CD8-positive, alpha-beta memory T cell (primary cell): ENCODE results near the gene VPS26C. TPM values are rescaled to one million over a fixed set of nuclear protein-coding genes. Genes with fewer than 3 reads are reported as not detected.

ENCODE experiments used
- CTCF ChIA-PET: fragments of 350-600 bp; sonication (Branson Sonifier 250); formaldehyde crosslinking; loops from one replicate; lab custom pipeline; 2021; ENCODE audit warnings: antibody characterized with exemption; lab: Charles Lee
- POLR2A ChIA-PET: fragments of 350-600 bp; sonication (Branson Sonifier 250); formaldehyde crosslinking; loops from one replicate; lab custom pipeline; 2021; ENCODE audit warnings: antibody characterized with exemption; lab: Charles Lee
- DNase-seq, 5 donors: peaks; one replicate each; pipeline versions ENCODE4 v3.0.0 to v3.0.0-alpha.2; 2020 to 2022; ENCODE audit warnings: mixed read lengths in 1 of 5
- H3K27ac ChIP-seq: one replicate; pipeline ENCODE4 v1.7.0; 2013; ENCODE audit warnings: low read depth, mild to moderate bottlenecking, low read length, moderate library complexity
- H3K27me3 ChIP-seq: 2 replicates; pipeline ENCODE4 v1.7.0; 2013; ENCODE audit warnings: low read length, mild to moderate bottlenecking; ENCODE audit not compliant: insufficient read depth, poor library complexity, severe bottlenecking
- H3K36me3 ChIP-seq: 2 replicates; pipeline ENCODE4 v1.7.0; 2013; ENCODE audit warnings: mild to moderate bottlenecking, low read length, moderate library complexity; ENCODE audit not compliant: insufficient read depth
- H3K4me1 ChIP-seq: 2 replicates; pipeline ENCODE4 v1.7.0; 2013; ENCODE audit warnings: mild to moderate bottlenecking, low read length, moderate library complexity; ENCODE audit not compliant: insufficient read depth
- H3K4me3 ChIP-seq: 2 replicates; pipeline ENCODE4 v1.7.0; 2013; ENCODE audit warnings: mild to moderate bottlenecking, low read length
- H3K9me3 ChIP-seq: 2 replicates; pipeline ENCODE4 v1.7.0; 2013; ENCODE audit warnings: mild to moderate bottlenecking, low read length
- H3K27ac Mint-ChIP-seq, 8 donors: one replicate each; pipeline ENCODE4 v1.8.0; 2020 to 2021; ENCODE audit warnings: mixed read lengths in 8 of 8, mild to moderate bottlenecking in 6 of 8, inconsistent platforms in 3 of 8, moderate library complexity in 3 of 8
- H3K27me3 Mint-ChIP-seq, 2 donors: one replicate each; pipeline ENCODE4 v1.8.0; 2020 to 2021; ENCODE audit warnings: mixed read lengths in 2 of 2, mild to moderate bottlenecking in 1 of 2, moderate library complexity in 1 of 2
- H3K36me3 Mint-ChIP-seq, 3 donors: one replicate each; pipeline ENCODE4 v1.8.0; 2020 to 2021; ENCODE audit warnings: mixed read lengths in 3 of 3, inconsistent platforms in 1 of 3, mild to moderate bottlenecking in 1 of 3
- H3K4me1 Mint-ChIP-seq, 3 donors: one replicate each; pipeline ENCODE4 v1.8.0; 2020 to 2021; ENCODE audit warnings: mixed read lengths in 3 of 3, inconsistent platforms in 1 of 3, mild to moderate bottlenecking in 1 of 3
- H3K4me3 Mint-ChIP-seq, 7 donors: one replicate each; pipeline ENCODE4 v1.8.0; 2020 to 2021; ENCODE audit warnings: mixed read lengths in 7 of 7, mild to moderate bottlenecking in 6 of 7, moderate library complexity in 4 of 7, inconsistent platforms in 2 of 7
- H3K9me3 Mint-ChIP-seq, 5 donors: one replicate each; pipeline ENCODE4 v1.8.0; 2020 to 2022; ENCODE audit warnings: mixed read lengths in 5 of 5, mild to moderate bottlenecking in 3 of 5, moderate library complexity in 2 of 5, inconsistent platforms in 1 of 5
- polyA plus RNA-seq: library from polyadenylated mRNA; unstranded; fragments of 300-500 nt; fragmentation: Illumina TruSeq; gene quantifications from one replicate; pipeline ENCODE4 v1.2.3, GENCODE V29; 2021
- total RNA-seq, 2 experiments: library from RNA; stranded (reverse); gene quantifications; one replicate each; pipeline ENCODE4 v1.2.3, GENCODE V29; 2021

VPS26C gene
- total and polyA plus RNA-seq, 3 experiments from 2014 or later, result 59.1 to 82.0 (median 62.7) TPM

GRCh38 chr21:37202221-37203110 lies 64.7 kb downstream of the VPS26C start:
- Mint-ChIP-seq H3K27me3 (no peaks in the 10 kb centered on the region), H3K9me3 (no peaks in the 10 kb centered on the region), H3K4me1 (peaks cover 0 to 2% (median 0%) of the 10 kb centered on the region in 3 donors), H3K36me3 (peaks cover 0 to 63% (median 30%) of the 10 kb centered on the region in 3 donors), H3K4me3 (no peak overlapping the region), H3K27ac (peak overlapping the region in 1 of 8 donors; percentile 14)
- Histone ChIP-seq H3K9me3 (no peaks in the 10 kb centered on the region), H3K27ac (no peak overlapping the region), H3K4me3 (no peak overlapping the region), H3K4me1 (no peaks in the 10 kb centered on the region), H3K27me3 (no peaks in the 10 kb centered on the region), H3K36me3 (peaks cover 20% of the 10 kb centered on the region)
- ChIA-PET POLR2A (no interaction called here), CTCF (no interaction called here)
- DNase-seq, result no peak

- H3K4me1 Mint-ChIP-seq, result no peaks in the 10 kb centered on the region
- no peak overlapping the region for H3K27ac ChIP-seq
- no peaks in the 10 kb centered on the region for H3K27me3 Mint-ChIP-seq
- peak overlapping the region in 1 of 8 donors; percentile 26 for H3K27ac Mint-ChIP-seq
- peaks cover 0 to 76% (median 35%) of the 10 kb centered on the region in 3 donors for H3K36me3 Mint-ChIP-seq
- peaks cover 22% of the 10 kb centered on the region for H3K36me3 ChIP-seq
- POLR2A ChIA-PET, result no interaction called here
- peak in 1 of 5 donors; percentile 36 for DNase-seq
- no peak overlapping the region for H3K4me3 ChIP-seq
- no peaks in the 10 kb centered on the region for H3K9me3 Mint-ChIP-seq
- CTCF ChIA-PET, result no interaction called here
- H3K9me3 ChIP-seq, result no peaks in the 10 kb centered on the region
- H3K4me1 ChIP-seq, result no peaks in the 10 kb centered on the region
- no peak overlapping the region for H3K4me3 Mint-ChIP-seq
- H3K27me3 ChIP-seq, result no peaks in the 10 kb centered on the region
Measured at GRCh38 chr21:37200641-37201480, 66.3 kb downstream of the VPS26C start.

GRCh38 chr21:37199057-37199924 lies 67.8 kb downstream of the VPS26C start:
- ChIA-PET CTCF (interaction anchor here (1.3 kb wide), 1 partner anchor 21 kb away, joined by 4 read pairs; no protein-coding TSS in a partner anchor), POLR2A (no interaction called here)
- no peaks in the 10 kb centered on the region for H3K9me3 Mint-ChIP-seq
- no peak overlapping the region for H3K4me3 Mint-ChIP-seq
- no peak overlapping the region for H3K4me3 ChIP-seq
- no peaks in the 10 kb centered on the region for H3K27me3 Mint-ChIP-seq
- H3K36me3 Mint-ChIP-seq, result peaks cover 0 to 90% (median 35%) of the 10 kb centered on the region in 3 donors
- no peaks in the 10 kb centered on the region for H3K9me3 ChIP-seq
- no peaks in the 10 kb centered on the region for H3K4me1 Mint-ChIP-seq
- peak overlapping the region in 1 of 8 donors; percentile 43 for H3K27ac Mint-ChIP-seq
- no peak overlapping the region for H3K27ac ChIP-seq
- H3K4me1 ChIP-seq, result no peaks in the 10 kb centered on the region
- peaks cover 38% of the 10 kb centered on the region for H3K36me3 ChIP-seq
- DNase-seq, result no peak
- no peaks in the 10 kb centered on the region for H3K27me3 ChIP-seq

GRCh38 chr21:37197746-37198145 lies 69.4 kb downstream of the VPS26C start:
- ChIA-PET CTCF (no interaction called here), POLR2A (no interaction called here)
- no peaks in the 10 kb centered on the region for H3K9me3 ChIP-seq
- no peak overlapping the region for H3K4me3 ChIP-seq
- Mint-ChIP-seq H3K4me1 (no peaks in the 10 kb centered on the region), H3K4me3 (no peak overlapping the region), H3K36me3 (peaks cover 4 to 94% (median 38%) of the 10 kb centered on the region in 3 donors), H3K9me3 (no peaks in the 10 kb centered on the region), H3K27me3 (peaks cover 0 to 2% of the 10 kb centered on the region in 2 donors), H3K27ac (peak overlapping the region in 2 of 8 donors; percentile 66 to 77)
- no peak for DNase-seq
- peaks cover 43% of the 10 kb centered on the region for H3K36me3 ChIP-seq
- H3K4me1 ChIP-seq, result no peaks in the 10 kb centered on the region
- H3K27me3 ChIP-seq, result no peaks in the 10 kb centered on the region
- no peak overlapping the region for H3K27ac ChIP-seq

- Mint-ChIP-seq H3K27ac (peak overlapping the region in 1 of 8 donors; percentile 6), H3K4me3 (no peak overlapping the region), H3K36me3 (peaks cover 7 to 95% (median 41%) of the 10 kb centered on the region in 3 donors), H3K4me1 (peaks cover 0 to 7% (median 2%) of the 10 kb centered on the region in 3 donors), H3K9me3 (no peaks in the 10 kb centered on the region), H3K27me3 (peaks cover 0 to 2% of the 10 kb centered on the region in 2 donors)
- Histone ChIP-seq H3K9me3 (no peaks in the 10 kb centered on the region), H3K4me3 (no peak overlapping the region), H3K4me1 (no peaks in the 10 kb centered on the region), H3K36me3 (peaks cover 45% of the 10 kb centered on the region), H3K27me3 (no peaks in the 10 kb centered on the region), H3K27ac (no peak overlapping the region)
- no peak for DNase-seq
- ChIA-PET POLR2A (no interaction called here), CTCF (no interaction called here)
Measured at GRCh38 chr21:37196847-37197246, 70.3 kb downstream of the VPS26C start.

- POLR2A ChIA-PET, result no interaction called here
Measured at GRCh38 chr21:37195610-37196009, 71.5 kb downstream of the VPS26C start.

GRCh38 chr21:37195059-37195458 lies 72.1 kb downstream of the VPS26C start:
- no peaks in the 10 kb centered on the region for H3K4me1 ChIP-seq
- CTCF ChIA-PET, result no interaction called here
- peaks cover 13 to 91% (median 37%) of the 10 kb centered on the region in 3 donors for H3K36me3 Mint-ChIP-seq
- POLR2A ChIA-PET, result no interaction called here
- H3K9me3 ChIP-seq, result no peaks in the 10 kb centered on the region
- no peak overlapping the region for H3K4me3 ChIP-seq
- H3K27me3 ChIP-seq, result no peaks in the 10 kb centered on the region
- H3K4me3 Mint-ChIP-seq, result no peak overlapping the region
- H3K27ac ChIP-seq, result no peak overlapping the region
- peaks cover 0 to 10% (median 2%) of the 10 kb centered on the region in 3 donors for H3K4me1 Mint-ChIP-seq
- H3K27me3 Mint-ChIP-seq, result peaks cover 0 to 2% of the 10 kb centered on the region in 2 donors
- H3K9me3 Mint-ChIP-seq, result no peaks in the 10 kb centered on the region
- H3K27ac Mint-ChIP-seq, result no peak overlapping the region
- H3K36me3 ChIP-seq, result peaks cover 33% of the 10 kb centered on the region
- DNase-seq, result no peak

More at GRCh38 chr21:37195610-37196009, 71.5 kb downstream of the VPS26C start:
- CTCF ChIA-PET, result no interaction called here
- Histone ChIP-seq H3K36me3 (peaks cover 35% of the 10 kb centered on the region), H3K4me3 (no peak overlapping the region), H3K27ac (no peak overlapping the region), H3K4me1 (no peaks in the 10 kb centered on the region), H3K27me3 (no peaks in the 10 kb centered on the region), H3K9me3 (no peaks in the 10 kb centered on the region)
- H3K36me3 Mint-ChIP-seq, result peaks cover 10 to 93% (median 39%) of the 10 kb centered on the region in 3 donors
- DNase-seq, result no peak
- no peaks in the 10 kb centered on the region for H3K9me3 Mint-ChIP-seq
- peaks cover 0 to 2% of the 10 kb centered on the region in 2 donors for H3K27me3 Mint-ChIP-seq
- H3K4me1 Mint-ChIP-seq, result peaks cover 0 to 10% (median 2%) of the 10 kb centered on the region in 3 donors
- H3K4me3 Mint-ChIP-seq, result no peak overlapping the region
- H3K27ac Mint-ChIP-seq, result no peak overlapping the region
